DMS114 treated with DMSO at 0.1 percent for 48 hours (cell line): ENCODE measurements around the gene HDAC4.
"Not testable (repeated sequence)": the region's sequence is repeated elsewhere in the genome, so short reads cannot be mapped to it uniquely, and the experiment has no call there.

ENCODE experiments used
- DNase-seq: peaks from one replicate; lab custom pipeline; 2025; ENCODE audit not compliant: unreplicated experiment; lab: John Stamatoyannopoulos, UW

HDAC4 gene

DNA sequence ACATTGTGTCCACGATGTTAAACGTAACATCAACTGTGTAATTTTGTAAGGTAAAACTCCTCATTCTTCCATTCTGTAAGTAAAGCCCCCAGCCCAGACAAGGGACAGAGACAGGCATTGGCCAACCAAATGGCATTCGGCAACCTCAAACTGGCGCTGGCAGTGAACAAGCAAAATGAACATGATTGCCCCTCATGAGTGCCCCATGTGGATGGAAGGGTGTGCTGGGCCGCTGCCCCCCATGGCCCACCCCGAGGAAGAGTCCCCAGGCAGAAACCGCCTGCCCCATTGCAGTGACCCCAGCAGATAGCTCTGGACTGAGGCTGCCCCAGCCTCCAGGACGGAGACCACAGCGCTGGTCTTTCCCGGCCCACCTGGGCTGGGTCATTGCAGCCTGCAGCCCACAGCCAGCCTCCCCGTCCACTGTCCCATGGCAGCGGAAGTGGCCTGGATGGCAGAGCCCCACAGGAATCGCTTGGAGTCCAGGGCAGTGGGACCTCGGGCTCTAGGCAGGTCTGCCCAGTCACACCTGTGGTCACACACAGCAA is 220.2 kb downstream of the HDAC4 start:
- no peak for DNase-seq

DNA sequence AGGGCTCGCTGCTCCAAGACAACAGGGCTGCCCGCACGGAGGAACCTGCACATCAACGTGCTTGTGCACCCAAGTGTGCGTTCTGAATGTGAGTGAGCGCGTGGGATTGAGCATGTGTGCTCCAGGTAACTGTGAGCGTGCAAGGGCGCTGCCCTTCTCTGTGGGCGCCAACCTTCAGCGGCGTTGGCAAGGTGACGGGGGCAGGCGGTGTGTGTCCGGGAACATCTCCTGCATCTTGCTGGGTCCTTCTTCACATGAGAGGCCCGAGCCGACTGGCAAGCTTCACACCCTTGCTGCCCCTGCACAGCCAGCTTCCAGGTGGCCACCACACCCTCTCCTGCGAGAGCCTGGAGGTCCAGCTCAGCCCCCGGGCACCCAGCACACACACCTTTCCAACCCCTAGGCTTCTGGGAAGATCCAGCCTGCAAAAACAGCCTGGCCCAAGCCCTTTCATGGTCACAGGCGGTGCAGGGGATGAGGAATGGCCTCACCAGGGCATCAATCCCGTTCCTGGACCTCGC is 220.9 kb downstream of the HDAC4 start:
- no peak for DNase-seq

DNA sequence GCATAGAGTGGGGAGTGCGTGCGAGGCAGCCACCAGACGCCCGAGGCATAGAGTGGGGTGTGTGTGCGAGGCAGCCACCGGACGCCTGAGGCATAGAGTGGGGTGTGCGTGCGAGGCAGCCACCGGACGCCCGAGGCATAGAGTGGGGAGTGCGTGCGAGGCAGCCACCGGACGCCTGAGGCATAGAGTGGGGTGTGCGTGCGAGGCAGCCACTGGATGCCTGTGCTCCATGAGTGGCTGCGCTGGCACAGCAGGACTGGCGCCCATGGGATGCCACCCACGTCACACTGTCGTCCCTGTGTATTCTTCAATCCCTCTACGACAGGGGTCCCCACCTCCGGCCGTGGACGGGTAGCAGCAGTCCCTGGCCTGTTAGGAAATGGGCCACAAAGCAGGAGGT is 221.9 kb downstream of the HDAC4 start:
- no peak for DNase-seq

DNA sequence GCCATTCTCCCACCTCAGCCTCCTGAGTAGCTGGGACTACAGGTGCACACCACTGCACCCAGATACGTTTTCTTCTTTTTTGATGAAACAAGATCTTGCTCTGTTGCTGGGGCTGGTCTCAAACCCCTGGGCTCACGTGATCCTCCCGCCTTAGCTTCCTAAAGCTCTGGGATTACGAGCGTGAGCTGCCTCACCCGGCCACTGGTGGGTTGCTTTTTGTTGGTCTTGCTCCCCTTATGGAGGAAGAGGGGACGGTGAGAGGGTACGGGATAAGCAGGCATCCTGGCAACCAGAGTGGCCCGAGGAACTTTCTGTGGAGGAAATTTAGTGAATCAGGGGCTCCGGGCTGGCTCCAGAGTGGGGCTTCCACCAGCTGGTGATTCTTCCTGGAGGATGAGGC is 222.3 kb downstream of the HDAC4 start:
- DNase-seq = no peak

DNA sequence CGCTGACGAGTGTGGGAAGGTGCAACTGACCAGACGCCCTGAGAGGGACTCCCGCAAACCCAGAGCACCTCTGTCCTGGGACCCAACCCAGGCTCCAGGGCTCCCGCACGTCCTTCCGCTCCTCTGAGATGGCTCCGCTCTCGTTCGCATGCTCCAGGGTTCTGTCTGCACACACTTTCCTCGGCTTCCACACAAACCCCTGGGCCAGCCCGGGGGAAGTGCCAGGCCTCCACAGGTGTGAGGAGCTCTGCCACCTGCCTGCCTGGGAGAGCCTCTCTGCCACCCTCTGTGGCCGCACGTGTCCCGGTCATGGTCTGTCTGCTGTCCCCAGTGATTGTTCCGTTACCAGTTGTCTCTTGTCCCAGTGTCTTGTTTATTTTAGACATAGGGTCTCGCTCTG is 222.9 kb downstream of the HDAC4 start:
- no peak for DNase-seq

DNA sequence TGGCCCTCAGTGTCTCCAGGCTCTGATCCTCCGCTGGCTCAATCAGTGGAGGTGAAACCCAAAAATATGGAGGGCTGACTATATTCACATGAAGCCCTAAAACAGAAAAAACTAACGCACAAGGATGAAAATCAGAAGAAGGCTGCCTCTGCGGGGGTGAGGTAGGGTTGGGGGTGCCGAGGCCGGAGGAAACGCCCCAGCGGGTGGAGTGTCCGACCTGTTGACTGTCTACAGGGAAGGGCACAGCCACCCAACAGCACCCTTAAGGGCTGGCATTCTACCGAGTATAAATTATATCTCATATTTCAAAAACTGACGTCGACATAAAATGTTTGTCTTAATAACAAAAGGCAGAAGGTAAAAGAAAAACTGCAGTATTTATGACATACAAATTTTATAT is 223.5 kb downstream of the HDAC4 start:
- DNase-seq = no peak

DNA sequence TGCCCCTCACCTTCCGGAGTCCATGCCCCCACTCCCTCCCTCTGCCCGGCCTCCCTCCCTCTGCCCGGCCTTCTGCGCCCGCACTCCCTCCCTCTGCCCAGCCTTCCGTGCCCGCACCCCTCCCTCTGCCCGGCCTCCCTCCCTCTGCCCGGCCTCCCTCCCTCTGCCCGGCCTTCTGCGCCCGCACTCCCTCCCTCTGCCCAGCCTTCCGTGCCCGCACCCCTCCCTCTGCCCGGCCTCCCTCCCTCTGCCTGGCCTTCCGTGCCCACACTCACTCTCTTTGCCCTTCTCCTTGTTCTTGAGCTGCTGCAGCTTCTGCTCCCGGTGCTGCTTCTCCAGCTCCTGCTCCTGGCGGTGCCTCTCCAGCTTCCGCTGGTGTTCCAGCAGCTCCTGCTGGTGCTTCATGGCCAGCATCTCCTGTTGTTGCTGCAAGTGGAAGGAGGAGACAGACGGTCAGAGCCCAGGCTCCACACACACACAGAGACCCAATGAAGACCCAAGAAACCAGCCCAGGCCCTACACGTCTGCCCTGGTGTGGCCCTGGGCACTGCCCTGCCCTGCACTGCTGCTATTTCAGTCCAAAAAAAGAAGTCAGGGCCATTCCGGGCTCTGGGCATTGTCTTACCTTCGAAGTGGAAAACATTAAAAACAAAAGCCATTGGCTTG is 224.5 kb downstream of the HDAC4 start:
- DNase-seq = not testable (repeated sequence)

DNA sequence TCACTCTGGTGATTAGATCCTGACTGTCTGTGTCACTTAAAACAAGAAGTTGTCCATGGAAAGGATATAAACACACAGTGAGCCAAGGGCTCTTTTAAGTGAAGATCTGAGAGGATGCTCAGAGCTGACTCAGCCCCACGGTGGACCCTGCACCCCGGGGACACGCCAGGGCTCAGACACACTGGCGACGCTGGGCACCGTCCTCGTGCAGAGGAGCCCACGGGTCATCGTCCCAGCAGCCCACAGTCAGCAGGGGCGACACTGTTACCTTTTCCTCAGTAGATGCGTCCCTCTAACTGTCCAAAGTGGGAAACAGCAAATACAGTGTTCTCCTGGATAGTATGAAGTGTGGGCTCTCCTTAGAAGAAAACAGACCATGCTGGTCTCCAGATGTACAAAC is 225.6 kb downstream of the HDAC4 start:
- DNase-seq = no peak

DNA sequence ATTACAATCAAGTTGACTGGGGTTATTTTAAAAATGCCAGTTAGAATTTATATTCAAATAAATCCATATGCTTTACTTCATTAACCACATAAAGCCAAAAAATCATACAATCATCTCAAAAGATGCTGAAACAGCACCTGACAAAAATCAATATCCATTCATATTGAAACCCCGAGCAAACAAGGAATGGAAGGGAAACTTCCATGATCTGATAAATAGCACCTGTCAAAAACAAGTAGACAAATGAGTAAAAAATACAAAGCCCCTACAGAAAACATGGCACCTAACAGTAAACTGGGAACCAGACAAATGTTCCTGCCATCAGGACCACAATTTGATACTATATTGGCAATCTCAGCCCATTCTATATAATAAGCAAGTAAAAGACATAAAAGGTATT is 227.5 kb downstream of the HDAC4 start:
- DNase-seq = no peak

DNA sequence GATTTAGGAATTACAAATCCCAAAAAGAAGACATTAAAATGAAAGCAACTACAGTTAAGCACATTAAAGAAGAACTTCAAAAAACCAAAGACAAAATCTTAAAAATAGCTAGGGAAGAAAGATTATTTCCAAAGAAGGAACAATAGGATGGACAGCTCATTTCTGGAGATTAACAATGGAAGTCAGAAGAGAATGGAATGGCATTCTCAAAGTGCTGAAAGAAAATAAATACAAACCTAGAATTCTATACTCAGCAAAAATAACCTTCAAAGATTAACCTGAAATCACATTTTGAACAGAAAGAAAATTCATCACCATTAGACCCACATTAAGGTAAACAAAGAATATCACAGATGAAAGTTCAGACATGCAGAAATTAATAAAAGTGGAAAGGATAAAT is 229.2 kb downstream of the HDAC4 start:
- DNase-seq = no peak

DNA sequence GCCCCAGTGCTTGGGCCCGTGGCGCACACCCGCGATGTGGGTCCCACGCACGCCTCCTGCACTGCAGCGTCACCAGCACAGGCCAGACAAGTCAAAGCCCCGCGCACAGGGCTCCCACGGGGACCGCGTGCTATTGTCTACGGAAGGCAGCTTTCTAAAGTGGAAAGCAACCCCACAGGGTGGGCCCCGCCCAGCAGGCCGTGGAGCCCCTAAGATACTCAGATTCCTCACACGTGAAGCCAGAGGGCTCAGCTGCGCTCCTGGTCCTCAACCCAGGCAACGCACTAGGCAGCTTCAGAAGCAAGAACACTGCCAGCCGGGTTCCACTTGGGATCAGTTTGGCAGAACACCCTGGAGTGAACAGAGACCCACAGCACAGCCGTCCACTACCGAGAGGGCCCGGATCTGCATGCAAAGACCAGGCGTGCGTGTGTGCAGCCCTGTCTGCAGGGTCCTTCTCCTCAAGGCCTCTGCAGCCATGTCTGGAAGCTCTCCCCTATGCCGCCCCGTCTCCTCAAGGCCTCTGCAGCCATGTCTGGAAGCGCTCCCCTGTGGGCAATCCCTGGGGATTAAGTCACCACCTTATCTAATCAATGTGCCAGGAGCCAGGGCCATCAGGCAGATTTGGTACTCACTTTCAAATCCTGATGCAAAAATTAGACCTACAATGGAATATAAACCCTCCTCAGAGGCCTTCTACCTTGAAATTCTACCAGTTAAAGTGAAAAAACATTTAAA is 231.3 kb downstream of the HDAC4 start:
- DNase-seq = no peak

DNA sequence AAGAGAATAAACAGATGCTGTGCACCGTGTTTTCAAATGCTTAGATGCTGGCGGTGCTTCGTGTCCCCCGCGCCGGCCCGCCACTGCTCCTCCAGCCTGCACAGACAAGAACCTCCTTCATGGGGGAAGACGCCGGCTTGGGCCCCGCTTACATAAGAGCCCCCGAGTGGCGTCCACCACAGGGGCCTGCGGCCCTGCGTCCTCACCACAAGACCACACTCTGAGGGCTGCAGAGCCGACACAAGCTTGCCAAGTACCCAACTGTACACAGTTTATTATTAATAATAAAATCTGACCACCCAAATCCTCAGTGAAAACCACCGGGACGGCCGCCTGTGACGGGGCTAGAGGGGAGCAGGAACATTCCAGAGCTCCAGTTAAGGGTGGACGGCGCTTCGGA is 232.2 kb downstream of the HDAC4 start:
- no peak for DNase-seq

DNA sequence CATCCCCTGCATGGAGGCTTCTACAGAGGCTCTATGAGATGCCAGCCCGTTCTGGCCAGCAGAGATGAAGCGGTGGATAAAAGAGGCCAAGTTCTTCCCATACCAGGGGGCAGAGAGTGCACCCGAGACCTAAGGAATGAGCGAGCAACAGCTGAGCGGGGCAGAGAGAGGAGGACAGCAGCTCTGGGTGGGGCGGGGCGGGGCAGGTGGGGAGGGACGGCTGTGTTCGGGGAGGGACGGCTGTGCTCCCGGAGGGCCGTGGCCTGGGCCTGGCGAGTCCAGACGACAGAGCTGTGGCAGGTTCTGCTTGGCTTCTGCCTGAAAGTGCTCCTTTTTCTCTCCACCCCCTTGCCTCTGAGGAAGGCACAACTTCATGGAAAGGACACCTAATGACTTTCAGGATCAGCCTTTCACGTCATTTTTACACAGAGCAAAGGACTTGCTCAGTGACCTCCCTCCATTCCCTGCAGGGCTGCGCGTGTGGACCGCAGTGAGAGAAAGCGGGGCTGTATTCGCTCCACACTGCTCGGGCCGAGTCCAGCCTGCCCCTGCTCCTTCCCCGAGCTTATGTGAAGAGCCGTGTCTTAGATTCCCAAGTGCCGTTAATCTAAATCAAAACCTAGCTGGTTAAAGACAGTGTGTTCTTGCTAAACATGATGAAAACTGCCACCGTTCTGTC is 232.9 kb downstream of the HDAC4 start:
- DNase-seq = no peak

DNA sequence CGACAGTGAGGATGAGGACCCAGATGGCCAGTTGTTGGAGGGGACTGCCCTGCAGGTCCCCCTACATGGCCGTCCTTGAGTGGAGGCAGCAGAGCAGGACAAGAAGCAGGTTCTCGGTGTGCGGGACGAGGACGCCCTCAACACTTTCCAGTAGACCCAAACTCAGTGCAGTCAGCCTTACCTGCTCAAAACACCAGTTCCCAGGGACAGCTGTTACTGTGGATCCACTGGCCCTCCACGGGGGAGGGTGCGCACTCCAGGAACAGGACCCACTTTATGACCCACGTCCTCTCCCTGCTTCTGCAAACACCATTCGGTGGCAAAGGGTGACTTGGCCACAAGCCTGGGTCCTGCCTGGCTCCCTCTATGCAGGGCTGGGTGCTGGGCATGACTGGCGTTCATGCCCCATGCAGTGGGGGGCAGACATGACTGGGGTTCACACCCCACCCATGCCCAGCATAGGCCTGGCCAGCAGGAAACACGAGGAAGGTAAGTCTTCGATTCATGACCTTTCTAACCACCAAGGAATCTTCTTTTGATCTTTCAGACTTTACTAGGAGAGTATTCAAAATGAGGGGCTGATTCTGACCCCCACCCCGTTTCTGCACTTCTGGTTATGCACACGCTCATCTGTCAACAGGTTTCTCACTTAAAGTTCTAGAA is 233.7 kb downstream of the HDAC4 start:
- no peak for DNase-seq

DNA sequence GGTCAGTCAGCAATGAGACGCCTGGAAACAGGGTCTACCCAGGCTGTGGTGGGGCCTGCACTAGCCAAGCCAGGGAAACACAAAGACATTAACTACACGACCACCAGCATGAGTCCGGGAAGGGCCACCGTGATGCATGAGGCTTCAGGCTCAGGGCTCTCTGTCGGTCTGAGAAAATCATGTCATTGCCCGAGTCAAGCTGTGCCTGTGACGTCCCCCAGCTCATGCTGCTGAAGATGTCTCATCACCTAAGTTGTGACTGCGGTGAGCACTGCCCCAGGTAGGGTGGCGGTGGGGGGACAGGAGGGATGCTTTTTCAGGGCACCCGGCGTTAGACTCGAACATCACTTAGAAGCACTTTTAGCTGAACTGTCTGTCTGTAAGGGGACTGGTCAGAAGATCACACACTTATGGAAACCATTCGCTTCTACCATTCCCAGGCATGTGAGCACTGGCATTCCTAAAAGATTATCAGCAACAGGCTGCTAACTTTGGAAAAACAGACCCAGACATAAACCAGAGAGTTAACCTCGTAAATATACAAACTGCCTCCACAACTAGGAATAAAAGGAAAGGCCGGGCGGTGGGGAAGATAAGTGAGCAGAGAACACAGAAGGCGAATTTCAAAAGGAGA is 234.5 kb downstream of the HDAC4 start:
- no peak for DNase-seq

DNA sequence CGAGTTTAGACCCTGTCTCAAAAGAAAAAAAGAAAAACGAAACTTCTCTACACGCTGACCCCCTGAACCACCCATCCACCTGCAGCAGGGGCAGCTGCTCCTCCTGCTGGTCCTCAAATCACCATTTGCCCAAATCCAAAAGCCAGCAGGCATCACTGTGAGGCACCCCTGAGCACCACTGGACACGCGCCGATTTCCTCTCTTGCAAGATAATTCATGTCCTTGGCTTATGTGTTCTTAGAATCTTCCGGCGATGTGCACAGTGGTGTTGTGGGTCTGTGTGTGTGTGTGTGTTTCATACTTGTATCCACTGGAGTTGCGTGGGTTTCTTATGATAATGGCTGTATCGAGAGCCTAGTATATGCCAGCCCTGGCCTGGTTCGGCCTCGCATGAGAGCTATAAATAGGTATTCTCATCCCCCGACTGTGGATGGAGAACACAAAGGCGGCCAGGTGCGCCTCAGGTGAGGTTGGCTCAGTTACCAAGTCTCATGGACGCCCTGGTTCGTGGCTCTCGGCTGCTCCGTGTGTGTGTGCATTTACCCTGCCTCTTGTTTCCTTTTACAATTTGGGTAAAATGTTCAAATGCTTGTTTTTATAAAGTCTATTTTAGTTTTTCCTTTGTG is 235.5 kb downstream of the HDAC4 start:
- DNase-seq = no peak

DNA sequence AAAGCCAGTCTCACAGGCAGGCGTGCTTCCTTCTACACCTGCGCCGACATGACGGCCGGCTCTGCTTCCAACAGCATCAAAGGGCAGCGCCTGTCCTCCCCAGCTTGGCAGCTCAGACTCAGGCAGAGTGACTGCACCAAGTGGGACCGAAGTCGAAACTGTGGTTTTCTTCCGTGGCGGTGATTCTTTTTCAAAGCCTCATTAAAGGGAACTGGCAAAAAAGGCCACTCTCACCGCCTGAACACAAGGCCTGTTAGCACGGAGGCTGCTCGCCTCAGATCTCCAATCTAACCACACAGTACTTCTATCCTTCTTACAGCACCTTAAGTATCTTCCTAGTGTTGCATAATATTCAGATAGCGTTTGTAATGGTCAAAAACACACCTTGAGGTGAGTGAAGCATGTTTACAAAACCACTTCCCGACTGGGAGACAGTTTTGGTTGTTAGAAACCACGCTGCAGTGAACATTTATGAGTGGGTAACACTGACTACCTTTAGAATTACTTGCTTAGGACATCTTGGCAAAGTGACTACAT is 236.4 kb downstream of the HDAC4 start:
- DNase-seq = no peak

DNA sequence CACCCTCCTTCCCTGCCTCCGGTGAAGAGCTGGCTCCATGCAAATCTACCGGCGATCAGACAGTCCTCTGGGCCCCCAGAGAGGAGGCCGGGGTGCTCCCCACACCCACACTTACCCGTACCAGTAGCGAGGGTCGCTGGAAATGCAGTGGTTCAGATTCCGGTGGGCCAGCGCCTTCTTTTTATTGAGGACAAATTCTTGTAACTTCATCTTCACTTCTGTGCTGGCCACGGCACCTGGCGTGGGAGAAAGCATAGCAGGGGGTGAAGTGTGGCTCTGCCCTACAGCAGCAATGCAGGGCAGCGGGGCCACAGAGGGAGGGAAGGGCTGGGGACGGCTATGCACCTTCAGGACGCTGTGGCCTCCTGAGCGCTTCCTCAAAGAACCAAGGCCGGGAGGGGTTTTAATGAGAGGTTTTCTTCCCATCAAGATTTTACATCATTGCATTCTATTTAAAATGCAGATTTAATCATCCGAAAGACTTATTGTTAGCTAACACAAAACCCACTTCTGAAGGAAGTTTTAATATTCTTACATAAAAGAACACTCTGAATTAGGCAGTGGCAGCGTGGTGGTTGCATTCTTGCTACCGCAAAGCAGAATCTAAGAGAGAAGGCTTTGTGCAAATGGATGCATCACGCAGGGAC is 237.0 kb downstream of the HDAC4 start:
- DNase-seq = no peak

DNA sequence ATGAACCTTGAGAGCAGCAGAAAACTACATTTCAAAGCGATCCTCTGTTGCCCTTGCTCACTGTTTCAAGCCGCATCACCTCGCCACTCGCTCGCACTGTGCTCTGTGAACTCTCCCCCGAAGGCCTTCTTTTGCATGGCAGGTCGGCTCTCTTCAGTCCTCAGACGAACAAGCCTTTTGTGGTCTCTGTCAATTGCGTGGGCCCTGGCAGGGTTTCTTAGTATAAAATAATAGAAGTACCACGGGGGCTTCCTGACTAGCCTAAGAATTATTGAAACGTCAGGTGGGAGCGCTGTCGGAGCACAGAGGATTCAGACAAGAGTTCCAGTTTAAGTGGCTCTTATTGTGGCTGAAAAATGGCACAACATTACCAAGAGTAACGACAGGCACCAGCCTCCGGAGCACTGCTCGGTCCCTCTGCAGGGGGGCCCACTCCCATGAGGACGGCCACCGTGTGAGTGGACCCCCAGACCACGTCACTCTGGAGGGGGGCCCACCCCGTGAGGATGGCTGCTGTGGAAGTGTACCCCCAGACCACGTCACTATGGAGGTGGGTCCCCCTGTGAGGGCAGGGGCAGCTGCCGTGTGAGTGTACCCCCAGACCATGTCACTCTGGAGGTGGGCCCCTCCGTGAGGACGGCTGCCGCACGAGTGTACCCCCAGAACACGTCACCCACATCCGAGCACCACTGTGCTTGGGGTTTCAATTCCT is 237.7 kb downstream of the HDAC4 start:
- no peak for DNase-seq
